GM12878 (cell line): ENCODE results near the gene SNRK. TPM values are rescaled to one million over a fixed set of nuclear protein-coding genes. Genes with fewer than 3 reads are reported as not detected.

Source experiments
- ATAC-seq: fragments of 200-7000 bp; cut with Tn5 transposase; 3 replicates; pipeline ENCODE4 v1.9.1; 2020; ENCODE audit warnings: mild to moderate bottlenecking, moderate library complexity
- BruUV-seq: library from RNA; stranded (reverse); fragments of 400-500 nt; replicated peaks from 2 replicates; lab custom pipeline; 2021; lab: Mats Ljungman, UMichigan
- CTCF ChIA-PET: fragments of 300-600 bp; sonication (Branson Sonifier 250); formaldehyde crosslinking; extraction: SDS; loops from one replicate; lab custom pipeline; 2021; ENCODE audit warnings: inconsistent platforms; lab: Yijun Ruan, JAX
- POLR2A ChIA-PET: fragments of 350-600 bp; formaldehyde crosslinking; extraction: SDS; loops from one replicate; lab custom pipeline; 2021; ENCODE audit warnings: inconsistent platforms; lab: Charles Lee
- RAD21 ChIA-PET: fragments of 300-600 bp; sonication (Branson Sonifier 250); formaldehyde crosslinking; loops from one replicate; lab custom pipeline; 2023; ENCODE audit warnings: antibody characterized with exemption; ENCODE audit not compliant: unreplicated experiment; lab: Charles Lee
- SMC1A ChIA-PET: fragments of 300-600 bp; sonication (Branson Sonifier 250); formaldehyde crosslinking; loops from one replicate; lab custom pipeline; 2023; ENCODE audit not compliant: unreplicated experiment, uncharacterized antibody; lab: Charles Lee
- DNase-seq: peaks from one replicate; pipeline ENCODE4 v3.0.0-alpha.2; 2011; ENCODE audit warnings: low read depth, low spot score
- FAIRE-seq: peaks from 3 replicates; lab custom pipeline; 2011; peaks lifted over from hg19 to GRCh38; lab: Jason Lieb, UNC
- H2AFZ ChIP-seq: 2 replicates; pipeline ENCODE4 v1.6.0; 2011; ENCODE audit warnings: low read depth, low read length, control low read depth; ENCODE audit not compliant: control insufficient read depth
- H3K27ac ChIP-seq: 2 replicates; pipeline ENCODE4 v1.5.1; 2011; ENCODE audit warnings: control low read depth; ENCODE audit not compliant: control insufficient read depth, insufficient read depth
- H3K27me3 ChIP-seq, 2 experiments: replicated peaks in 1 of 2; 2 replicates each; pipeline versions ENCODE4 v1.6.0 to v1.6.1; 2011; ENCODE audit warnings: low read length in 1 of 2; ENCODE audit not compliant: control insufficient read depth in 2 of 2, insufficient read depth in 2 of 2
- H3K36me3 ChIP-seq, 2 experiments: 2 replicates each; pipeline ENCODE4 v1.5.1; 2011; ENCODE audit warnings: low read length in 1 of 2; ENCODE audit not compliant: control insufficient read depth in 2 of 2, insufficient read depth in 2 of 2
- H3K4me1 ChIP-seq: 2 replicates; pipeline ENCODE4 v1.6.1; 2011; ENCODE audit warnings: mild to moderate bottlenecking, low read length, moderate library complexity, mixed read lengths; ENCODE audit not compliant: control insufficient read depth, insufficient read depth
- H3K4me2 ChIP-seq: 2 replicates; pipeline ENCODE4 v1.6.0; 2011; ENCODE audit warnings: control low read depth; ENCODE audit not compliant: control insufficient read depth, insufficient read depth
- H3K4me3 ChIP-seq: fragments of 200-600 bp; sonication (generic); 2 replicates; pipeline ENCODE4 v1.5.1; 2016
- H3K79me2 ChIP-seq: 2 replicates; pipeline ENCODE4 v1.6.0; 2011; ENCODE audit warnings: low read length; ENCODE audit not compliant: control insufficient read depth, insufficient read depth
- H3K9ac ChIP-seq: 2 replicates; pipeline ENCODE4 v1.8.0; 2011; ENCODE audit warnings: low read length, control low read depth, mixed read lengths; ENCODE audit not compliant: control insufficient read depth, insufficient read depth
- H3K9me3 ChIP-seq: replicated peaks from 3 replicates; pipeline ENCODE4 v1.5.1; 2011; ENCODE audit warnings: mild to moderate bottlenecking, low read length; ENCODE audit not compliant: control insufficient read depth, insufficient read depth
- H4K20me1 ChIP-seq: 2 replicates; pipeline ENCODE4 v1.6.0; 2011; ENCODE audit not compliant: control insufficient read depth, insufficient read depth
- ASH2L ChIP-seq: fragments of 300-600, 200-600 bp; sonication (generic); IDR thresholded peaks from 2 replicates; pipeline ENCODE4 v1.6.1; 2017; ENCODE audit warnings: low read depth, mild to moderate bottlenecking, borderline replicate concordance
- BACH1 ChIP-seq: fragments of 450-650 bp; IDR thresholded peaks from 2 replicates; pipeline ENCODE4 v1.6.1; 2017; ENCODE audit warnings: mild to moderate bottlenecking, borderline replicate concordance
- CEBPZ ChIP-seq: fragments of 150-350 bp; IDR thresholded peaks from 2 replicates; pipeline ENCODE4 v1.6.1; 2016; ENCODE audit warnings: low read depth, low read length
- EGR1 ChIP-seq, 2 experiments: IDR thresholded peaks; 1 replicate in 1 of 2; 2 replicates in 1 of 2; pipeline ENCODE4 v1.6.1; 2011 to 2012; ENCODE audit warnings: low read depth in 2 of 2, low read length in 2 of 2, borderline replicate concordance in 1 of 2, mild to moderate bottlenecking in 1 of 2, moderate library complexity in 1 of 2
- GATAD2B ChIP-seq: fragments of 450-650 bp; conservative IDR thresholded peaks from 2 replicates; pipeline ENCODE4 v1.6.1; 2017; ENCODE audit warnings: low read depth, mild to moderate bottlenecking, moderate library complexity
- MLLT1 ChIP-seq: fragments of 450-650 bp; IDR thresholded peaks from 2 replicates; pipeline ENCODE4 v1.6.1; 2016; ENCODE audit warnings: mild to moderate bottlenecking
- REST ChIP-seq: IDR thresholded peaks from 2 replicates; pipeline ENCODE4 v1.6.1; 2012; ENCODE audit warnings: mild to moderate bottlenecking, low read depth, low read length
- RUNX3 ChIP-seq: IDR thresholded peaks from 2 replicates; pipeline ENCODE4 v1.6.1; 2012; ENCODE audit warnings: low read length, inconsistent platforms
- SMAD1 ChIP-seq: fragments of 450-650 bp; IDR thresholded peaks from 2 replicates; pipeline ENCODE4 v1.6.1; 2018; ENCODE audit warnings: mild to moderate bottlenecking, low read depth; ENCODE audit not compliant: partially characterized antibody
- SPI1 ChIP-seq: IDR thresholded peaks from 2 replicates; pipeline ENCODE4 v1.6.1; 2011; ENCODE audit warnings: low read depth, mild to moderate bottlenecking, low read length, moderate library complexity, borderline replicate concordance; ENCODE audit not compliant: insufficient read depth
- ZNF24 ChIP-seq: fragments of 450-650 bp; IDR thresholded peaks from 2 replicates; pipeline ENCODE4 v1.6.1; 2017; ENCODE audit warnings: antibody characterized with exemption, mild to moderate bottlenecking
- ZSCAN29 ChIP-seq: fragments of 450-650 bp; IDR thresholded peaks from 2 replicates; pipeline ENCODE4 v1.6.1; 2017; ENCODE audit warnings: mild to moderate bottlenecking, moderate library complexity
- WGBS: methylation state at CpG from one replicate; pipeline ENCODE4 v1.1.6; 2016; ENCODE audit warnings: low lambda C conversion rate; ENCODE audit not compliant: insufficient replicate concordance, insufficient coverage; ENCODE audit errors: missing lambda C conversion rate; 5-methylcytosine and 5-hydroxymethylcytosine counted together
- in situ Hi-C: fragments of 300-500 bp; cut with MboI; formaldehyde crosslinking; loops from 9 replicates; pipeline ENCODE4 v1.14.3; 2018; ENCODE audit warnings: mixed read lengths
- intact Hi-C: fragments of 100-400 bp; cut with micrococcal nuclease; formaldehyde crosslinking; loops from one replicate; pipeline ENCODE4 v1.14.2; 2022; ENCODE audit not compliant: unreplicated experiment
- polyA plus RNA-seq, 11 experiments: library from polyadenylated mRNA; depleted of rRNA in 4 of 11; unstranded in 6 of 11; stranded (reverse) in 5 of 11; fragments of >200 nt; fragmentation: Nextera tagmentation in 4 of 11; fragmentation: Illumina TruSeq in 1 of 11; extraction: Ambion mirVana in 4 of 11; extraction: Trizol in 1 of 11; gene quantifications; 1 replicate in 1 of 11; 2 replicates in 10 of 11; pipeline versions ENCODE4 v1.2.1 to v1.2.3, GENCODE V29; 2011 to 2016; ENCODE audit warnings: inconsistent platforms in 2 of 11, missing spikeins in 2 of 11, low read depth in 1 of 11
- total RNA-seq, 4 experiments: library from RNA; depleted of rRNA in 3 of 4; stranded (reverse); fragments of >200 nt in 3 of 4; fragmentation: Illumina TruSeq in 1 of 4; extraction: Trizol in 1 of 4; gene quantifications; 2 replicates each; pipeline versions ENCODE4 v1.2.1 to v1.2.3, GENCODE V29; 2013 to 2021

The SNRK gene
- total and polyA plus RNA-seq, 10 of the 15 experiments (the other 5 are each of a cell fraction or from before 2014, with no cell fraction given) = 1.6 to 12.1 (median 7.6) TPM

DNA sequence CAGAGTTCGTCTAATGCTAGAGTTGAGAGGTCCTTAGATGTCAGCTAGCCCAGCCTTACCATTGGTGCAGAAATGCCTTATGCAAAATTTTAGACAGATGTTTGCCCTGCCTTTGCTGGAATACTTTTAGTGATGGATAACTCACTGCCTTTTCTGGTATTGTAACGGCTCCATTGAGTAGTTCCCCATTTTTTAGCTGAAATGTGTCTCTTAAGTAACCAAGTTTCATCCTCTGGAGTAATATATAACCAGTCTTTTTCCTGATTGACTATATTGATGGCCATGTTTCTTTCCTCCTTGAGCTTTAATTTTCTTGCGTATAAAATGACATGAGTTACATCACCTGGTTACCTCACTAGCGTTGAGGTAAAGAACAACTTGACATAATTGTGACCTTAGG lies 45.0 kb downstream of the SNRK start (continued):
- no peak for TF ChIP-seq ZSCAN29
- TF ChIP-seq BACH1 = no peak
- TF ChIP-seq MLLT1 = no peak
- TF ChIP-seq RUNX3 = no peak
- TF ChIP-seq SMAD1 = no peak
- TF ChIP-seq, all 136 proteins: peak for 0

GRCh38 chr3:43334976-43335375 lies 48.6 kb downstream of the SNRK start:
- ATAC-seq = no peak
- Histone ChIP-seq H3K79me2 (no peaks in the 10 kb centered on the region), H3K9me3 (peaks cover 20% of the 10 kb centered on the region), H3K4me1 (no peaks in the 10 kb centered on the region), H2AFZ (no peak overlapping the region), H3K4me3 (no peak overlapping the region), H4K20me1 (no peaks in the 10 kb centered on the region), H3K27me3 (no peaks in the 10 kb centered on the region), H3K36me3 (no peaks in the 10 kb centered on the region; a peak in 1 of 4 replicates), H3K4me2 (no peak overlapping the region), H3K9ac (no peak overlapping the region), H3K27ac (no peak overlapping the region)
- ChIA-PET CTCF (no interaction called here), POLR2A (interaction anchor here (0.9 kb wide), 1 partner anchor 14 kb away, joined by 3 read pairs; no protein-coding TSS in a partner anchor), SMC1A (interaction anchor here (1.1 to 1.3 kb wide), 2 partner anchors 15 to 44 kb away, joined by 3 read pairs; no protein-coding TSS in a partner anchor), RAD21 (no interaction called here)
- TF ChIP-seq SPI1 (no peak), EGR1 (IDR thresholded peaks at IDR 0.05; ENCODE audit: borderline replicate concordance in 1 of 2, low read depth in 2 of 2, low read length in 2 of 2) (no peak), GATAD2B (no peak), ZNF24 (no peak), REST (no peak), ASH2L (no peak), CEBPZ (no peak)
- no peak for FAIRE-seq
- intact Hi-C loops (no loop called here), in situ Hi-C loops (no loop called here)
- no peak for DNase-seq
- WGBS = 10% methylated on average over 1 of the region's 1 CpG
- no TSS peak for BruUV-seq
